Memory B cell (primary cell): ENCODE results near the gene G6PC2.

Source experiments
- ATAC-seq: fragments of 150-1000 bp; cut with Tn5 transposase; 2 replicates; pipeline ENCODE4 v1.10.0; 2021; ENCODE audit warnings: low read depth, mild to moderate bottlenecking, moderate library complexity
- DNase-seq, 2 donors: peaks; one replicate each; pipeline ENCODE4 v3.0.0; 2022; ENCODE audit warnings: low spot score in 2 of 2
- H3K27ac Mint-ChIP-seq: one replicate; pipeline ENCODE4 v1.8.0; 2022; ENCODE audit warnings: mild to moderate bottlenecking, moderate library complexity, mixed read lengths
- H3K27me3 Mint-ChIP-seq: one replicate; pipeline ENCODE4 v1.8.0; 2022; ENCODE audit warnings: mixed read lengths
- H3K36me3 Mint-ChIP-seq: one replicate; pipeline ENCODE4 v1.8.0; 2022; ENCODE audit warnings: mild to moderate bottlenecking, mixed read lengths
- H3K4me1 Mint-ChIP-seq: one replicate; pipeline ENCODE4 v1.8.0; 2022; ENCODE audit warnings: mixed read lengths
- H3K4me3 Mint-ChIP-seq: one replicate; pipeline ENCODE4 v1.8.0; 2022; ENCODE audit warnings: mild to moderate bottlenecking, moderate library complexity, mixed read lengths
- H3K9me3 Mint-ChIP-seq: one replicate; pipeline ENCODE4 v1.8.0; 2022; ENCODE audit warnings: mixed read lengths

G6PC2 gene

DNA sequence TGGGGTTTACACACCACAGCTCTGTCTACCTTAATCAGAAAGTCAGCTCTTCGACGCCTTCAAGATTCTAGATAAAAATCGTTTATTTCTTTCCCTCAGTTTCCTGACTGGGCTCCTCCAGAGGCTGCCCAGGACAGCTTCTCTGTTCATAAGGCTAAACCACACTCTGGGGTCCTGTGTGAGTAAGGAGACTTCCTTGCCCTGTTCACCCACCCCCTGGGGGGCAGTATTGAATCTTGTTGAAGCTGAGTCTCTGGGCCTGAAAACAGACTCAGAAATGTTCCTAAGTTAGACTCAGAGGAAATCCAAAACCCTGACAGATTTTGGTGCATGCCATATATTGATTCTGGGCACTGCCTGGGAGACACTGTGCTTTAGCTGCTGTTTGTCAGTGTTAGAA lies 43.0 kb downstream of the G6PC2 start:
- H3K4me1 Mint-ChIP-seq, result no peaks in the 10 kb centered on the region
- H3K4me3 Mint-ChIP-seq, result no peak overlapping the region
- DNase-seq (no peak), ATAC-seq (no peak)
- no peaks in the 10 kb centered on the region for H3K36me3 Mint-ChIP-seq
- H3K27me3 Mint-ChIP-seq, result no peaks in the 10 kb centered on the region
- no peaks in the 10 kb centered on the region for H3K9me3 Mint-ChIP-seq
- no peak overlapping the region for H3K27ac Mint-ChIP-seq

GRCh38 chr2:168945508-168945907 lies 44.4 kb downstream of the G6PC2 start:
- no peaks in the 10 kb centered on the region for H3K9me3 Mint-ChIP-seq
- H3K4me1 Mint-ChIP-seq, result no peaks in the 10 kb centered on the region
- no peaks in the 10 kb centered on the region for H3K27me3 Mint-ChIP-seq
- ATAC-seq, result no peak
- DNase-seq, result no peak
- H3K36me3 Mint-ChIP-seq, result no peaks in the 10 kb centered on the region
- H3K4me3 Mint-ChIP-seq, result no peak overlapping the region
- no peak overlapping the region for H3K27ac Mint-ChIP-seq

- H3K36me3 Mint-ChIP-seq, result no peaks in the 10 kb centered on the region
- H3K4me3 Mint-ChIP-seq, result no peak overlapping the region
- DNase-seq (no peak), ATAC-seq (no peak)
- H3K27ac Mint-ChIP-seq, result no peak overlapping the region
- no peaks in the 10 kb centered on the region for H3K27me3 Mint-ChIP-seq
- H3K9me3 Mint-ChIP-seq, result peaks cover 6% of the 10 kb centered on the region
- H3K4me1 Mint-ChIP-seq, result no peaks in the 10 kb centered on the region
Measured at GRCh38 chr2:168948621-168949212, 47.6 kb downstream of the G6PC2 start.

- DNase-seq, result no peak
- Mint-ChIP-seq H3K36me3 (no peaks in the 10 kb centered on the region), H3K4me3 (no peak overlapping the region), H3K9me3 (peaks cover 6% of the 10 kb centered on the region), H3K4me1 (no peaks in the 10 kb centered on the region), H3K27ac (no peak overlapping the region), H3K27me3 (no peaks in the 10 kb centered on the region)
- no peak for ATAC-seq
Measured at GRCh38 chr2:168949324-168949723, 48.2 kb downstream of the G6PC2 start.

DNA sequence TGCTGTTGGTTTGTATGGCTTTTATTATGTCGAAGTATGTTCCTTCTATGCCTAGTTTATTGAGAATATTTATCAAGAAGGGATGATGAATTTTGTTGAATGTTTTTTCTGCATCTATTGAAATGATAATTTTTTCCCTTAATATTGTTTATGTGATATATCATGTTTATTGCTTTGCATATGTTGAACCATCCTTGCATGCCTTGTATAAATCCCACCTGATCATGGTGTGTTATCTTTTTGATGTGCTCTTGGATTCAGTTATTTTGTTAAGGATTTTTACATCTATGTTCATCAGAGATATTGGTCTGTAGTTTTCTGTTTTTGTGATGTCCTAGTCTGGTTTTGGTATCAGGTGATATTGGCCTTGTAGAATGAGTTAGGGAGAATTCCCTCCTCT lies 50.8 kb downstream of the G6PC2 start:
- Mint-ChIP-seq H3K4me3 (no peak overlapping the region), H3K27ac (no peak overlapping the region), H3K36me3 (no peaks in the 10 kb centered on the region), H3K27me3 (peaks cover under 1% of the 10 kb centered on the region), H3K9me3 (peaks cover 6% of the 10 kb centered on the region), H3K4me1 (no peaks in the 10 kb centered on the region)
- ATAC-seq (no peak), DNase-seq (no peak)

DNA sequence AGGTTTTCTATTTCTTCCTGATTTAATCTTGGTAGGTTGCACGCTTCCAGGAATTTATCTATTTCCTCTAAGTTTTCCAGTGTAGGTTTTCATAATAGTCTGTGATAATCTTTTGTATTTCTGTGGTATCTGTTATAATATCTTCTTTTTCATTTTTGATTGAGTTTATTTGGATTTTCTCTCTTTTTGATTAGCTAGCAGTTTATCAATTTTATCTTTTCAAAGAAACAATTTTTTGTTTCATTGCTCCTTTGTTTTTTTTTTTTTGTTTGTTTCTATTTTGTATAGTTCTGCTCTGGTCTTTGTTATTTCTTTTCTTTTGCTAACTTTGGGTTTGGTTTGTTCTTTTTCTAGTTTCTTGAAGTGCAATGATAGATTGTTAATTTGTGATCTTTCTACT lies 51.3 kb downstream of the G6PC2 start:
- Mint-ChIP-seq H3K27me3 (peaks cover 2% of the 10 kb centered on the region), H3K27ac (no peak overlapping the region), H3K36me3 (no peaks in the 10 kb centered on the region), H3K4me1 (no peaks in the 10 kb centered on the region), H3K4me3 (no peak overlapping the region), H3K9me3 (peaks cover 6% of the 10 kb centered on the region)
- DNase-seq (no peak), ATAC-seq (no peak)

DNA sequence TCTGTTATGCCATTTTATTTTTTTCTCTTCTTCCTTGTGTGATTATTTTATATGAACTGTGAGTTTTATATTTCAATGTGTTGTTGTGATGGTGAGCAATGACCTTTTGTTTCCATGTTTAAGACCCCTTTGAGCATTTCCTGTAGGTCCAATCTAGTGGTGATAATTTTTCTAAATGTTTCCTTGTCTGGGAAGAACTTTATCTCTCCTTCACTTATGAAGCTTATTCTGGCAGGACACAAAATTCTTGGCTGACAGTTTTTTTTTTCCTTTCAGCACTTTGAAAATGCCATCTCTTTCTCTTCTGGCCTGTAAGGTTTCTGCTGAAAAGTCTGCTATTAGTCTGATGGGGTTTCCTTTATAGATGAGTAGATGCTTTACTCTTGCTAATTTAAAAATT lies 53.2 kb downstream of the G6PC2 start:
- no peaks in the 10 kb centered on the region for H3K36me3 Mint-ChIP-seq
- H3K27ac Mint-ChIP-seq, result no peak overlapping the region
- ATAC-seq (no peak), DNase-seq (no peak)
- H3K4me1 Mint-ChIP-seq, result no peaks in the 10 kb centered on the region
- peaks cover 2% of the 10 kb centered on the region for H3K27me3 Mint-ChIP-seq
- H3K9me3 Mint-ChIP-seq, result peaks cover 6% of the 10 kb centered on the region
- H3K4me3 Mint-ChIP-seq, result no peak overlapping the region

DNA sequence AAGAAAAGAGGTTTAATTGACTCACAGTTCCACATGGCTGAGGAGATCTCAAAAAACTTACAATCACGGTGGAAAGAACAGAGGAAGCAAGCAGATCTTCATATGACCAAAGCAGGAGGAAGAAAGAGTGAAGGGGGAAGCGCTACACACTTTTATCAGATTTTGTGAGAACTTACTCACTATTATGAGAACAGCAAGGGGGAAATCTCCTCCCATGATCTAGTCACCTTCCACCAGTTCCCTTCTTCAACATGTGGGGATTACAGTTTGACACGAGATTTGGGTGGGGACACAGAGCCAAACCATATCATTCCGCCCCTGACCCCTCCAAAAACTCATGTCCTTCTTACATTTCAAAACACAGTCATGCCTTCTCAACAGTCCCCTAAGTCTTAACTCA lies 54.2 kb downstream of the G6PC2 start:
- DNase-seq, result no peak
- Mint-ChIP-seq H3K4me3 (no peak overlapping the region), H3K36me3 (no peaks in the 10 kb centered on the region), H3K27me3 (peaks cover 2% of the 10 kb centered on the region), H3K27ac (no peak overlapping the region), H3K4me1 (no peaks in the 10 kb centered on the region), H3K9me3 (peaks cover 6% of the 10 kb centered on the region)
- no peak for ATAC-seq

DNA sequence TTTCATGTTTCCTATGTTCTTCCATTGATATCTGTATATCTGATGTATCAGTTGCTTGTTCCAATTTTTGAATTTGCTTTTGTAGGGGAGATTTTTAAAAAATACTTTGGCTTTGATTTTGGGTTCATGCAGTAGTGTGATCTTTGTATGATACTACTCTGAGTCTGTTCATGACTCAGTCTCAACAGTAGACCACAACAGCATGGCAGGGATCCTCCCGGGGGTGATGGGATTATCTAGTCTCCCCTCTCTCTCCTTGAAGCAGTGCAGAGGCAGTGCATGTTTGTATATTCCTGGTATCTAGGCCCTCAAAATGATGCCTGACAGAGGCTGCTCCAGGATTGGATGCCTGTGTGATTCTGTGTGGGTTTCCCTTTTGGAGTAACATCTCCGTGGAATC lies 55.3 kb downstream of the G6PC2 start:
- Mint-ChIP-seq H3K9me3 (peaks cover 6% of the 10 kb centered on the region), H3K27me3 (peaks cover 2% of the 10 kb centered on the region), H3K36me3 (no peaks in the 10 kb centered on the region), H3K27ac (no peak overlapping the region), H3K4me3 (no peak overlapping the region), H3K4me1 (no peaks in the 10 kb centered on the region)
- ATAC-seq, result no peak
- no peak for DNase-seq
